TTC549 (cell line): ENCODE data around the gene SLC25A25.
"Not testable (repeated sequence)": the region's sequence is repeated elsewhere in the genome, so short reads cannot be mapped to it uniquely, and the experiment has no call there.

Source experiments
- FAIRE-seq: peaks from 2 replicates; lab custom pipeline; 2012; peaks lifted over from hg19 to GRCh38; lab: Jason Lieb, UNC

The SLC25A25 gene

GRCh38 chr9:128109050-128109709 is 41.1 kb downstream of the SLC25A25 start:
- FAIRE-seq = no peak

GRCh38 chr9:128111726-128112125 is 43.7 kb downstream of the SLC25A25 start:
- FAIRE-seq = not testable (repeated sequence)

GRCh38 chr9:128113526-128114325 is 45.7 kb downstream of the SLC25A25 start:
- no peak for FAIRE-seq

- FAIRE-seq = no peak
These were observed 46.5 kb downstream of the SLC25A25 start for GRCh38 chr9:128114326-128115186.

- FAIRE-seq = no peak
These were observed 47.4 kb downstream of the SLC25A25 start for GRCh38 chr9:128115187-128116103.

- no peak for FAIRE-seq
These were observed 48.4 kb downstream of the SLC25A25 start for GRCh38 chr9:128116104-128117083.

GRCh38 chr9:128117613-128118471 is 49.8 kb downstream of the SLC25A25 start:
- peak; percentile 33 for FAIRE-seq

GRCh38 chr9:128118472-128118857 is 50.4 kb downstream of the SLC25A25 start:
- no peak for FAIRE-seq

GRCh38 chr9:128118971-128119665 is 51.1 kb downstream of the SLC25A25 start:
- no peak for FAIRE-seq

- no peak for FAIRE-seq
These were observed 52.2 kb downstream of the SLC25A25 start for GRCh38 chr9:128120061-128120740.

- no peak for FAIRE-seq
These were observed 52.9 kb downstream of the SLC25A25 start for GRCh38 chr9:128120741-128121465.

GRCh38 chr9:128121466-128121810 is 53.4 kb downstream of the SLC25A25 start:
- no peak for FAIRE-seq

GRCh38 chr9:128121924-128122808 is 54.1 kb downstream of the SLC25A25 start:
- no peak for FAIRE-seq

GRCh38 chr9:128122809-128123175 is 54.8 kb downstream of the SLC25A25 start:
- no peak for FAIRE-seq

- no peak for FAIRE-seq
These were observed 55.5 kb downstream of the SLC25A25 start for GRCh38 chr9:128123451-128124080.

- no peak for FAIRE-seq
These were observed 56.4 kb downstream of the SLC25A25 start for GRCh38 chr9:128124451-128124850.
